ENCODE measurements around the gene TCFL5.

GRCh38 chr20:62849431-62849830 is 12.2 kb downstream of the TCFL5 start:
- TF ChIP-seq EZH2 (IDR thresholded peaks at IDR 0.05) (no peak), POLR2AphosphoS5 (IDR thresholded peaks at IDR 0.05; ENCODE audit: borderline replicate concordance, low read depth, low read length) (no peak)
